GM19452 (cell line): ENCODE data around the gene TAGLN2.

Source experiments
- ATAC-seq: cut with Tn5 transposase; IDR thresholded peaks from one replicate; pipeline ENCODE4 v1.9.1; 2021; ENCODE audit not compliant: unreplicated experiment

TAGLN2 gene

GRCh38 chr1:159879136-159879535 lies 46.2 kb downstream of the TAGLN2 start:
- no peak for ATAC-seq

- ATAC-seq = no peak
These were observed 47.4 kb downstream of the TAGLN2 start for GRCh38 chr1:159877695-159878444.

GRCh38 chr1:159873530-159874143 lies 51.7 kb downstream of the TAGLN2 start:
- ATAC-seq = no peak

GRCh38 chr1:159872891-159873290 lies 52.4 kb downstream of the TAGLN2 start:
- no peak for ATAC-seq

GRCh38 chr1:159870704-159871103 lies 54.6 kb downstream of the TAGLN2 start:
- ATAC-seq = no peak

- no peak for ATAC-seq
These were observed 55.7 kb downstream of the TAGLN2 start for GRCh38 chr1:159869607-159870006.

- ATAC-seq = no peak
These were observed 56.1 kb downstream of the TAGLN2 start for GRCh38 chr1:159869173-159869572.

GRCh38 chr1:159868766-159869165 lies 56.5 kb downstream of the TAGLN2 start:
- ATAC-seq = no peak
